Measurements from ENCODE around the gene RECQL5.

RECQL5 gene

DNA sequence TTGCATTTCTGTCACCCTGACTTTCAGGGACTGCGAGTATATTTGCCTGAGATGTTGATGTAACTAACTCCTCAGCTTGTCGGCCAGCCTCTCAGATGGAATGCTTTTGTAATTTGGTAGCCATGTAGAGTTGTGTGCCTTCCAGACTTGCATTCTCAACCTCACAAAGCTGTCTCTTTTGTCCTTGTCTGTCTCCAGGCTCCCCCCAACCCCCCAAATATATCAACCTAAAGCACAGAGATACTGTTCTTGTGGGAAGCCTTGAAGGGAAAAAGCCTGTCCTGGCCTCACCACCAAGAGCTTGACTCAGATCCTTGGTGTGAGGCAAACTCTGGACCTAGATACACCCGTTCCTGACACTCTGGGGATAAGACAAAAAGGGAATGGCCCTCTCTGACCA is 18.5 kb upstream of the RECQL5 start:
- FAIRE-seq, result no peak

DNA sequence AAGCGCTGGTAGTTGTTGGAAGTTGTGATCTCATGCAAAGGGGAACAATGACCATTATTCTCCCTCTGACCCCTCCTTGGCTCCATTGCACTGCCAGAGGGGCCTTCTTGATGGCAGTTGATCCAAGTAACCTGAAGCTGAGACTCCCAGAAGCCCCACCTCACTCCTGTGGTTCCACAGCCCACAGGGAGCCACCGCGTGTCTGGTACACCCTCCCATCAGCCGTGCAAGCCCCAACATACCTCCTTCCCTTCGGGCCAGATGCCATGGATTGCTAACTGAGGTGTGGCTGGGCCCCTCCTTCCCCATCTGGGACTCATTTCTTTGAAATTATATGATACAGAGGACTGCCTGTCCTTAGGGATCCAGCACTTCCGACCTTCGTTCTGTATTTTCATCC is 18.0 kb upstream of the RECQL5 start:
- FAIRE-seq, result no peak

DNA sequence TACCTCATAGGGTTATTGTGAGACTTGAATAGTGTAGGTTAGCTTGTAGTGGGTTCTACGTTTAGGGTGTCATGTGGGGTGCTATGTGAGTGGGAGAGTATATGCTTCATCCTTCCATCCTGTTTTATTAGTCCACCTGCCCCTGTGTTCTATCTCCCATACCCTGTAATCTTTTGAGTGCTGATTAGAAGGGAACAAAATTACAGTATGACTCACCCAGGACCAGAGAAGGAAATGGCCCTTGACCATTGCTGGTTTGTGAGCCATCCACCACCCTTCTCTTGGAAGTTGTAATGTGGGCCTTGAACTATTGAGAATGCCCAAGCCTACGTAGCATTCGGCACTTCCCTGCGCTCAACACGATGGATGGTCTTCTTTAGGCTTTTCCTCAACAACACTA is 17.3 kb upstream of the RECQL5 start:
- no peak for FAIRE-seq

DNA sequence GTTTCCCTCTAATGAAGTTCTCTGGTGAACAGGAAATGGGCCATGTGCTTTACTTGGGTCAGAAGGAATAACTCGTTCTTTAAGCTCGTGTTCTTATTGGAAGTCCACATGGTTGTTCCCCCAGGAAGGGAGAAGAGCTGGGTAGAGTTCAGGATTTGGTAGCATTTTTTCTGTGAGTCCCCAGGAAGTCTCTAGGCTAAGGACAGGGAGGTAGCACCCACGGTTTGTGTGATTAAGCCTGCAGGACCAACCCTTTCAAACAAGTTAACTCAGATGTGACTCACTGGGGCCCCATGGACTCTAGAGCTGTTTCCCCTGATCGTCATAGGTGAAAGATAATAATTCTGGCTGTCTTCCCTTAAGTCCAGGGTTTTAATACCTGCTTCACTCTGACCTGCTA is 16.6 kb upstream of the RECQL5 start:
- FAIRE-seq, result no peak

DNA sequence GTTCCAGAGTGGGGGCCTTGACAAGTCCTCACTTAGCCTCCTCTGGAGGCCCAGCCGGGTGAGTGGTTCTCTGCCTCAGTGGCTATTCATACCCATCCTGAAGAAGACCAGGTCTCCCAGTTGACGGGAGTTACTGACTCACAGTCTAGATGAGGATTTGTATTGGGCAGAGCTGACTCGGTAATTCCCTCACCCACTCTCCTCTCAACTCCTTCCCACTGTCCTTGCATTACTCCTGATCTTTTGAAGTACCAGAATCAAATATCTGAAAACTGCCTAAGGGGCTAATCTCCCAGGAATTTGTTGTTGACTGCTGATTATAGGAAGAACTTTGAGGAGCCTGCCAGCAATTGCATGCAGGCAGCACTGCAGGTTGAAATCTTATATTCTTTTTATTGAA is 14.3 kb upstream of the RECQL5 start:
- no peak for FAIRE-seq

DNA sequence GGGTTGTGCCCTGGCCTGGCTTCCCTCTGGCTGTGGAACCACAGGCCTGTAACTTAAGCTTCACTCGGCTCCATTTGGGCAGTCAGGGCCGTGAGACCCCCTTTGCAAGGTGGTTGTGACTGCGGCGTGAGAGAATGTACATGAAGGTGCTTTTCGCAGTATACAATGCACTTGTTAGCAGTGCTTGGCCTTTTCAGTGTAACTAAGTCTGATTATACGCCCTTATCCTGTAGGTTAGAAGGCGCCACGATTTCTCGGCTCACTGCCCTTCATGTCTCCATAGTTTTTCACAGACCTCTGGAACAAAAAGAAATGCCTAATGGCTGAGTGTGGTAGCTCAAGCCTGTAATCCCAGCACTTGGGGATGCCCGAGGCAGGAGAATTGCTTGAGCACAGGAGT is 13.5 kb upstream of the RECQL5 start:
- no peak for FAIRE-seq

DNA sequence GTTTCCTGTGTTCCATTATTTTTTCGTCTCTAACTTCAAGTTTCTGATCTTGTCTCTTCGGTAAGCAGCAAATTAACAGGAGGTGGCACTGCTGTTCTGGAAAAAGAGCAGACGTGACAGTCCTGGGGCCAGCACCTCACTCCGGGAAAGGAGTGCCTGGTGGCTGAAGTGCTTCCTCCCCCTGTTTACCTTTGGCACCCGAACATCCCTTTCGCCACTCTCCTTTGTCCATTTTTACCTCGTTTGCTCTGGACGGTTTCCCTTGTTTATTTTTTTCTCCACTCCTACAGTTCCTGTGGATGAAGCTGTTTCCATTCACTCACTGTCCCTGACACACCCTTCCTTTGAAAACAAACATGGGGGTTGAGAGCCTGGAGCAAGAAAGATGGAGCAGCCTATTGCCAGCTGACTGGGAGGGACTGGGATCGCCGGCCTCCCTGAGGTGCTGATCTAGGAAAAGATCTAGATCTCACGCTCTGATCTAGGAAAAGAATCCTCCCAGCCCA is 12.8 kb upstream of the RECQL5 start:
- no peak for FAIRE-seq

DNA sequence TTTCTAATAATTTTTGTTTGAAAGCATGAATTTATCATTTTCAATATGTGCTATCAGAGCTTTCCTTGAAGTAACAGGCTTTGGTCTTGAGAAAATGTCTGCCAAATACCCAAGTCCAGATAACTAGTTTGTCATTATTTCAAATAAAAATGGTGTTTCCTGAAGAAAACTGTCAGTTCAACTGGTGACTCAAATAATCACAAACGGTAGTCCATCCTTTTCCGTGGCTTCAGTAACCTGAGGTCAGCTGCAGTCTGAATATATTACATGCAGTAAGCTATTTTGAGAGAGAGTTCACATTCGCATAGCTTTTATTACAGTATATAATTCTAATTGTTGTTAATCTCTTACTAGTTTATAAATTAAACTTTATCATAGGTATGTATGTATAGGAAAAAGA is 9.5 kb upstream of the RECQL5 start:
- FAIRE-seq, result no peak

DNA sequence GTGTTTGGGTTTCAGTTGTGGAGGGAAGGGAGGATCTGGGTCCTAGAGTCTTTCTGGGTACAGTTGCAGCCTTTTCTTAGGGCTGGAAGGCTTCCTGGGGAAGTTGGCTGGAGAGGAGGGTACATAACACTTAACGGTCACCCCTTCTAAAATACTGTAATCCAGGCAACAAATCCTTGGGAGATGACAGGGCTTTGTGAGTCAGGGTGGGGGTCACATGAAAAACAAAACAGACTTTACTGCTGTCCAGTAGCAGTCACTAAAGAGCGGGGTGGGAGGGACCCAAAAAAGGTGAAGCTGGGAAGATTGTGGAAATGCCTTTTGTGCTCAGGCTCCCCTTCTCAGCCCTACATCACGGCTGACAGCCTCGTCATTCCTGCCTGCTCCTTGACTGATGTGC is 6.5 kb upstream of the RECQL5 start:
- FAIRE-seq, result no peak

DNA sequence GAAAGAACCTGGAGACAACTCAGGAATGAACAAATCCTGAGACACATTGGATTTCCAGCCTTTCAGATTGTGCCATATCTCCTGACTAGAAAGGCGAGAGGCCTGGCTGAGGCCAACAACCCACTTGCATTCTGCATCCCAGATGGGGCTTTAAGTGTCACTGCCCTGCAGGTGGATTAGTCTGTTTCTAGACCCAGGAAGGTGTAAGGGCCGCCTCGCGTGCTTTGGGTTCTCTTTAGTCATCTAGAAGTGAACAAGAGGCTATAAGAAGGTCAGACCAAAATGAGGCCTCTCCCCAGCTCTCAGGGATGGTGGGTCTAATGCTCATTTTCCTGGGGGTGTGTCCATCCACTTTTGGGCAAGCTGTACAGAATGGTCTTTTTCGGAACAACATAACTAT is 5.1 kb upstream of the RECQL5 start:
- no peak for FAIRE-seq

DNA sequence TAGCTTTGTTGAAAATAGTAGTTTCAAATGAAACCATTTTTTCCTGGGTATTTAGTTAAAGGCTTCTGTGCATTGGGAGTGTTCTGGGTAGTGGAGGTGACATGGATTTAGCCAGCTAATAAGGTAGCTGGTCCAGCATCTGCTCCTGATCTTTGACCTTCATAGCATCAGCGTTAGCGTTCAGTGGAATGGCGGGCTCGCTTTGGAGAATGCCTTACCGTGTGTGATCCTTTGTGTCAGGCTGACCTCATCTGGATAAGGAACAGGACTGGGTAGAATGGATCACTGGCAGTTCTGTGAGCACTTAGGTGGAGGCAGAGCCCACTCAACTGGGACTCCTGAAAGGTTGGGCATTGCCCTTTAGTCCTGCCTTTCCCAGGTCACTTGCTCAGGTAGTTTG is 3.9 kb upstream of the RECQL5 start:
- FAIRE-seq, result no peak

DNA sequence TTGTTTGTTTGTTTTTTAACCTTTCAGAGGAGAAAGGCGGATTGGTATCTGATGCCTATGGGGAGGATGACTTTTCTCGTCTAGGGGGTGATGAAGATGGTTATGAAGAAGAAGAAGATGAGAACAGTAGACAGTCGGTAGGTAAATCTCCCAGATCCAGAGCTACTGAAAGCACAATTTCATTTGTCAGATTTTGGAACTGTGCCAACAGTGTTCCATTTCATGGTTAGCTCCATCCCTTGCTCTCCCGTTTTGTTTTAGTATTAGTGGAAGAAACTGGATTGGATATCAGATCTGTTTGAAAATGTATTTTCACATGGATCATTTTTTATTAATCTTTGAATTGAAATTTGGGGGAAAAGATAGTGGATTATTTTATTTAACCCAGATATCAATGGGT is 1.5 kb upstream of the RECQL5 start:
- FAIRE-seq, result no peak

DNA sequence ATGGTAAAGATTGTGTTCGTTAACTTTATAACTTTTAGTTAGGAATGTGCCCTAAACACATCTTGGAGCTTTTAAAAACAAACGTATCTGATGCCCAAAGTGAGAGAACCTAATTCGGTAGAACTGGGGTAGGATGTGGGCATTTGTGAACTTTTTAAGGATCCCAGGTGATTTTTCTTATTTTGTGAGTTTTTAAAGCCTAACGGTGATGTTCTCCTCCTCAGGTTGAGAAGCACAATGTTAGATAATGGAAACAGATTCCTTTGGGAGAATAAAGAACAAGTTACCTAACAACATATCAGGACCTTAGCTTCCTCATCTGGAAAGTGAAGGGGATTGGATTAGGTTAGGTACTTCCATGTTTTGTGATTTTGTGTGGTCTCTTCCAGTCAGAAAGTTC is 871 bp upstream of the RECQL5 start:
- FAIRE-seq, result no peak

DNA sequence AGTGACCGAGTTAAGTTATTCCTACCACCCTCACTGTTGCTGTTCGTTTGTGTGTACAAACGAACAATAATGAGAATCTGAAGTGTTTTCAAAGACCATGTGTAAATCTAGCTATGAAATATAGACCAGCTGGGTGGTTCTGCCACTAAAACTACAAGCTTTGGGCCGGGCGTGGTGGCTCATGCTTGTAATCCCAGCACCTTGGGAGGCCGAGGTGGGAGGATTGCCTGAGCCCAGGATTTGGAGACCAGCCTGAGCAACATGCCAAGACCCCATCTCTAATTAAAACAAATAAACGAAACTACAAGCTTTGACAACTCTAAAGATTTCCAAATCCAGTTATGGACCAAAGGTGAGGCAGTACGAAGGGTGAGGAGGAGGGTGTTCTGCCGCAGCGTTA is 973 bp downstream of the RECQL5 start:
- no peak for FAIRE-seq

DNA sequence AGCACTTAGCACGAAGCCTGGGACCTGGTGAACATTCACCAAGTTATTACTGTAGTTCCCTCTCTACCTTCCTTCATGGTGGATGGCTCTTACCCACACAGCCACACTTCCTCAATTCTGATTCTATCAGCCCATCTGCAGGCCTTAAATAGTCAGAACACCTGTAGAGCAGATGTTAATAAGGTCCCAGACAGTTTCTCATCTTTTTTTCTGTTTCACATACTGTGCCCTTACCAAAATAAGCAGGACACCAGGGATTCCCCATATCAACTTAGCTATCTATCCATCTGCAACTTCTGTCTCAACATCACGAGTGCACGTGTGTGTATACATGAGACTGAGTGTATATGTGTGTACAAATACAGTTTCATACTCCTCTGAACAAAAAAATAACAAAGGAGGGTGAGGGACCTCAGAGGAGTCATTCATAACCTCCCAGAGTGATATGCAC is 2.8 kb downstream of the RECQL5 start:
- FAIRE-seq, result no peak

DNA sequence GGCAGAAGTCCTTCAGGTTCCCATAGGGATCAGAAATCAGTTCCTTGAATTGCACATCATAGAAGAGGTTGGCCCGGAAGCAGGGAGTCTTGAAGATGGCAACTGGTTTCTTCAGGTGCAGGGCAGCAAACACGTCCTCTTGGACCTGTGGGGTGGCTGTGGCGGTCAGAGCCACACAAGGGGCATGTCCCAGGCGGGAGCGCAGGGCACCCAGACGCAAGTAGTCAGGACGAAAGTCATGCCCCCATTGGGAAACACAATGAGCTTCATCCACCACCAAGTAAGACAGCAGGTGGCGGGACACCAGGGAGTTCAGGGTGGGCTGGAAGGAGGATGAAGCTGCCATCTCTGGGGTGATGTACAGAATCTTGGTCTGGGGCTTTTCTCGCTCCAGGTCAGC is 4.4 kb downstream of the RECQL5 start:
- no peak for FAIRE-seq

DNA sequence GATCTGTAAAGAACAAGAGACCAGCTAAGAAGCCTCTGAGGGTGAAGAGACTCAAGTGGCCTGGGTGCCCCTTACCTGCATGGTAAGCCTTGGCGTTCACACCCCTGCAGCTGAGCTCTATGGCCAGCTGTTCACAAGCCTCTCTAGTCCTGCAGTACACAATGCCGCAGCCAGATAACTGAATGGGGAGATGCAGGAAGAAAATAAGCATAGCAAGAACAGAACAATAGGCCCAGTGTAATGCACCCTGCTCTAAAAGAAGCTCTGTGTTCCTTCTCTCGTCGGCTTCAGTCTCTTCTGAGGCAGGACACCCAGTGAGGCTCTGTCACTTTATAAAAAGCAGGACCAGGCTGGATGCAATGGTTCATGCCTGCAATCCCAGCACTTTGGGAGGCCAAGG is 5.4 kb downstream of the RECQL5 start:
- no peak for FAIRE-seq

DNA sequence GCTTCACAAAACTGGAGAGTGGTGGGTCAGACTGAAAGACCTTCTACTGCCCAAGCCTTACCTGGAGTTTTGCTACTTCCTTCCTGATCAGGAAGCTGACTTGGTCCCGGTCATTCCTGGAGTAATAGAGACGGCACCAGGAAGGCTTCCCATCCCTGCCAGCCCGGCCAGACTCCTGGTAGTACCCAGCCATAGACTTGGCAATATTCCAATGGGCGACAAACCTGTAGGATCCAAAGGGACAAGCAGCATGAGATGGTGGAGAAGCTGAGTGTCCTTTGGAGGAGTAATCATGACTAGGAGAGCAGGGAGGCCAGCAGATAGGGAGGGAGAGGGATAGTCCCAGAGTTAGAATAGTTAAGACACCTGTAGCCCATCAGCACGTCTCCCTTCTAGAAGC is 8.7 kb downstream of the RECQL5 start:
- FAIRE-seq, result no peak

DNA sequence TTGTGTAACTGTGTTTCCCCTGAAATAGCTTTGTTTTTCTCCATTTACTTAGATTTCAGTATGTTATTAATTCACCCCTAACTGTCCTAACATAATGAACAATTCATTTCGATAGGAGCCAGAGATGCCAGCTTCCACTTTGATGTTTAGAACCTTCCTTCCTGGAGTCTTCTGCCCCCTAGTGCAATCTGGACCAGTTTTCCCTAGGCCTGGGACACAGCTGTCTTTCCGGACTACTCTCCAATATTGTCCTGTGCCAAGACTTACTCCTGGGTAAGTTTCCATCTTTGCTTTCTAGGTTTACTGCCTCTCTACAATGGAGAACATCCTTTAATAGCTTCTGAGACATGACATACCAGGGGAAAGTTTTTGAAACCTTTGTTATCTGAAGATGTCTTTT is 12.8 kb downstream of the RECQL5 start:
- FAIRE-seq, result no peak

DNA sequence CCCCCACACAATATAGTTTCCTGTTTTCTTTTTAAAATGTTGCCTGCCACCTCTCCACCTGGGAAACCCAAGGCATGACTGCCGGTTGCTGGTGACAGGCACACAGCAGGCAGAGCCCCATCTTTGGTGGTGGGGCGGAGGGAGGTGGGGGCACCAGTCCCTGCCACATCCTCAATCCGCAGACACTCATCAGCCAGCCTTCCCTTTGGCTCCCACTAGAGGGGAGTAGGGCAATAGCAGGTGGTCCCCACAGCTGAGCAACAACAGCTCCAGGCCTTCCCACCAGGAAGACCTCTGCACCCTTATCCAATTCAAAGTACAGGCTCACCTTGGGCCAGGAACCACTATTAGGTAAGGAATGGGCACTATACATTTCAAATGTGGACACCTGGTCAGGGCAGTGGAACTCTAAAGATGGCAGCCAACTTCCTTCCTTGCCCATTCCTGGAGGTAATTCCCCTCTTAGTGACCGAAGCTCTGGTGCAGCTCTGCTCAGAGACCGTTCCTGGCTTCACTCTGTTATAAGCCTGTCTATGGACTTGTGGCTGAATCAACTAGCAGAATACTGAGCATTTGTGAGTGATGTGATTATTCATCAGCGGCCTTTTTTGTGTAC is 13.9 kb downstream of the RECQL5 start:
- no peak for FAIRE-seq

DNA sequence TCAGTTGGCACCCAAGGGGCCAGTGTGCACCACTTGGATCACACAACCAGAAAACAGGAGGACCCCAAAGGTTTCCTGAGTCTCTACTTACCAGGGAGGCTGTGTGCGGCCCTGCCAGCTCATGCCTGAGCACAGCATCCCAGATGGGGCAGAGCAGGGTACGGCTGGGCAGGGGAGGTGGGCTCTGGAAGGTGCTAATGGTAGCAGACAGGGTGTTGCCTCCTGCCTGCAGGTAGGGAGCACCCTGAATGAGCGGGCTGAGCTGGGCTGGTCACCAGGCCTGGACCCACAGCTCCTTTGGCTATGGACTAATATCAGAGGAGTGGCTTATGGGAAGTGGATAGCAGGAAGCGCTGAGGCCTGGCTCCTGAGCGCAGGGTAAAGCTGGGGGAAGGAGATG is 14.6 kb downstream of the RECQL5 start:
- FAIRE-seq, result no peak

DNA sequence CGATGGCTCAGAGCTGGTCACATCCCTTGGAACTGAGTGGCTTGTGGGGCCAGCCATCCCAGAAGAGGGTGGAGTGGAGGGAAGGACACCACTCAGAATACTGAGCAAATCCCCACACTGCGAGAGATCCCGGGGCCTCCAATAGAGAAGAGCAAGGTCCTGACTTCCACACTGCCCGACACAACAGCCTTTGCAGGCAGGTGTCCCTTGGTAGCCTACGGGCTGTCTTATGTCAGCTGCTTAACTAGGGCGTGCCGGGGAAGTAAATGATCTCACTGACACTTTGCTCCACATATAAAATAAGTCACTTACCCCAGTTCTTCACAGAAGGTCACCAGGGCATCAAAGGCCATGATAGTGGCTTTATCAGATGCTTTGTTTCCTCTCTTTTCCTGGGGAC is 16.1 kb downstream of the RECQL5 start:
- FAIRE-seq, result no peak

DNA sequence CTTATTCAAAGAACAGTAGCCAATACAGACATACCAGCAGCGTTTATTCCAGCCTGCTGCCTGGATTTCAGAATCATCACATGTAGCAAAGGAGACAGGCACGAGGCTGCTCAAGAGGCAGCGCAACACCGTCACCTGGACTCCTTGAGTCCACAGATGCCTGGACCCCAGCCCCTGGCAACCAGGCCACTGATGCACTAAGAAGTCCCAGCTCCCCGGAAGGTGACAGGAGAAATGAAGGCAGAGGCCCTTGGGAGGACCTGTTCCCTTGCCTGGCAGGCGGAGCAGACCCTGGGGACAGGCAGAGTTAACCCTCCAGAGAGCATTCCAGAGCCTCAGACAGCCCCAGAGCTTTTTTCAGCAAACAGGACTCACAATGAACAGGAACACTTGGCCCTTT is 17.3 kb downstream of the RECQL5 start:
- FAIRE-seq, result no peak

DNA sequence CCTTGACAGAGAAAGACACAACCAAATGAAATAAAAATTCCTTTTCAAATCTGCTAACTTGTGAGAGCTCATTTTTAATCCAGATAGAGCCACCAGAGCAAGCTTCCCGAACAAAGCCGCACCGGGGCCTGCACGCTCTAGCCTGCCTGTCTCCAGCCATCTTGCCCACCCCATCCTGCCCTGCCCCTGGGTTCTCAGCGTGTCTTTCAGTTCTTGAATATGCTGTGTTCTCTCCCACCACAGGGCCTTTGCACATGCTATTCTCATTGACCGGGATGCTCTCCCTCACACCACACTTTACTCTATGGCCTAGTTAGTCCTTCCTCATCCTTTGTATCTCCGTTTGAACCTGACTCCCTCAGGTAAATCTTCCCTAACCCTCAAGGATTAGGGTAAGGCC is 19.0 kb downstream of the RECQL5 start:
- FAIRE-seq, result no peak

DNA sequence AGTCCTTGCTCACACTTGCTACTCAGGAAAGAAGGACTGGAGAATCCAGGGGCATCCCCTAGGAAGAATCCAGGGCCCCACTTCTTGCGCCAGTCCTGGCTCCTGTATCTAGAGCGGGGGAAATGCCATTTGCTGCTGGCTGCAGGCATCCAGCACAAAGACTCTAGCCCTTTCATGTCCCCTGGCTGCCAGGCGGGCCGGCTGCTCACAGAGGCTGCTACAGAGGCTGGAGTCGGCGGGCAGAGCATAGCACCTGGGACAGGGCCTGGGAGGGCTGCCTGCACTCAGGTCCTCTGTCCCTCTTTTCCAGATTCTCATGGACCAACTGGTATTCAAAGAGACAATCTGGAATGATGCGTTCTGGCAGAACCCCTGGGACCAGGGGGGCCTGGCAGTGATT is 19.9 kb downstream of the RECQL5 start:
- no peak for FAIRE-seq

DNA sequence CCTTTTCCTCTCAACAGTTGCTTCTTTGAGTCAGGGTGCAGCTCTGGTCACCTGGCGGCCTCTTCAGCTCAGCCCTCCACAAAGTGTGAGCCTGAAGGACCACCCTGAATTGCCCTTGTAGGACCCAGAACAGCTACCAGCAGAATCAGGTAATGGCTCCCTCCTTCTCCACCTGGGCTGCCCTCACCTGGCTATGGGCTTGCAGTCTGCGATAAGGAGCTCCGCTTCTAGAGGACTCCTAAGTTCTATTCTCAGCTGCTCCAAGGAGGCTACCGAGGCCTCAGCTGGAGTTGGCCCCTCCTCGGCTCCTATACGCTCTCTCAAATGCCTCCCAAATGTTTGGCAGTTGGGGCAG is 20.3 kb downstream of the RECQL5 start:
- no peak for FAIRE-seq
